Measurements from ENCODE around the gene CHKA. TPM values are rescaled to one million over a fixed set of nuclear protein-coding genes. Genes with fewer than 3 reads are reported as not detected.
A peak's percentile ranks its signal among the peaks of the same experiment; 100 is the strongest.

CHKA gene
- polyA plus RNA-seq, 1 of the 3 experiments (the other 2 are of a cell fraction), result 12.3 TPM

GRCh38 chr11:68031144-68031464, 90.1 kb downstream of the CHKA start:
- ChIA-PET CTCF (interaction anchor here (1.1 to 1.6 kb wide), 2 partner anchors 12 to 267 kb away, joined by 3 read pairs; no protein-coding TSS in a partner anchor), POLR2A (no interaction called here)
- Histone ChIP-seq H3K9me3 (no peaks in the 10 kb centered on the region), H3K27me3 (ENCODE audit: insufficient read depth) (no peaks in the 10 kb centered on the region), H3K79me2 (ENCODE audit: insufficient read depth) (peaks cover 38% of the 10 kb centered on the region), H4K20me1 (ENCODE audit: insufficient read depth) (no peaks in the 10 kb centered on the region), H3K36me3 (replicated peaks in 1 of 2; ENCODE audit: control insufficient read depth in 1 of 2, insufficient read depth in 2 of 2, low read length in 1 of 2) (peaks cover 14% of the 10 kb centered on the region in 2 experiments), H3F3A (replicated peaks; ENCODE audit: insufficient read depth) (peaks cover 29% of the 10 kb centered on the region), H3K4me1 (ENCODE audit: control insufficient read depth in 1 of 2, insufficient read depth in 2 of 2, low read depth in 1 of 2, low read length in 1 of 2) (peaks cover 30 to 36% of the 10 kb centered on the region in 2 experiments; a peak in 3 of 4 replicates), H3K27ac (ENCODE audit: low read depth in 2 of 2, low read length in 1 of 2) (peak overlapping the region; percentile 85 to 99; a peak in 3 of 4 replicates), H3K9ac (peak overlapping the region; percentile 89), H3K4me3 (ENCODE audit: low read depth in 2 of 2, low read length in 1 of 2) (peak overlapping the region; percentile 77 to 81), H3K9me2 (no peaks in the 10 kb centered on the region), H3K4me2 (peak overlapping the region; percentile 79), H2AFZ (ENCODE audit: low read depth) (no peak overlapping the region)
- WGBS (ENCODE audit: low lambda C conversion rate), result 14% methylated on average over 7 of the region's 10 CpGs
- no peak for DNase-seq
- TF ChIP-seq FOXJ3 (CRISPR knock-in tag; IDR thresholded peaks at IDR 0.05), result no peak
- no peak for TF ChIP-seq NRF1 (IDR thresholded peaks at IDR 0.05; ENCODE audit: low read depth, low read length)
- no peak for TF ChIP-seq MXI1 (IDR thresholded peaks at IDR 0.05; ENCODE audit: low read depth, low read length)
- no peak for TF ChIP-seq FOSL2 (IDR thresholded peaks at IDR 0.05; ENCODE audit: borderline replicate concordance, low read depth)
- TF ChIP-seq ELF1 (IDR thresholded peaks at IDR 0.05), result no peak
- TF ChIP-seq CTCF (IDR thresholded peaks at IDR 0.05), result no peak
- no peak for TF ChIP-seq EZH2phosphoT487 (IDR thresholded peaks at IDR 0.05; ENCODE audit: borderline replicate concordance, low read depth)
- no peak for TF ChIP-seq JUND (IDR thresholded peaks at IDR 0.05)
- no peak for TF ChIP-seq USF2 (IDR thresholded peaks at IDR 0.05; ENCODE audit: borderline replicate concordance, low read depth, low read length)
- no peak for TF ChIP-seq FOXM1 (IDR thresholded peaks at IDR 0.05; ENCODE audit: low read depth)
- TF ChIP-seq CHD2 (IDR thresholded peaks at IDR 0.05; ENCODE audit: low read length, partially characterized antibody), result no peak
- no peak for TF ChIP-seq IRF3 (IDR thresholded peaks at IDR 0.05; ENCODE audit: low read depth, low read length)
- no peak for TF ChIP-seq RFX5 (IDR thresholded peaks at IDR 0.05; ENCODE audit: low read length)
- TF ChIP-seq MEF2A (IDR thresholded peaks at IDR 0.05; ENCODE audit: borderline replicate concordance, low read depth), result no peak
- no peak for TF ChIP-seq RXRA (IDR thresholded peaks at IDR 0.05; ENCODE audit: borderline replicate concordance, low read depth)
- no peak for TF ChIP-seq MAX (IDR thresholded peaks at IDR 0.05; ENCODE audit: low read depth)
- TF ChIP-seq YY1 (IDR thresholded peaks at IDR 0.05; ENCODE audit: low read depth), result no peak
- no peak for TF ChIP-seq PBX3 (IDR thresholded peaks at IDR 0.05)
- TF ChIP-seq RAD21 (IDR thresholded peaks at IDR 0.05; ENCODE audit: low read length), result no peak
- TF ChIP-seq TEAD4 (IDR thresholded peaks at IDR 0.05; ENCODE audit: borderline replicate concordance, insufficient read depth), result no peak

Measured in SK-N-SH (cell line).